Mucosa of rectum (tissue), 2 donors: Measurements from ENCODE around the gene ODAD4.

Experiments
- H3K27ac ChIP-seq, 2 donors: one replicate each; pipeline ENCODE4 v1.7.0; 2013; ENCODE audit warnings: inconsistent platforms in 2 of 2, low read depth in 2 of 2, low read length in 2 of 2
- H3K27me3 ChIP-seq, 2 donors: one replicate each; pipeline ENCODE4 v1.7.0; 2013; ENCODE audit warnings: low read length in 2 of 2; ENCODE audit not compliant: control insufficient read depth in 2 of 2, insufficient read depth in 2 of 2
- H3K36me3 ChIP-seq, 2 donors: one replicate each; pipeline ENCODE4 v1.7.0; 2013; ENCODE audit warnings: low read length in 2 of 2; ENCODE audit not compliant: control insufficient read depth in 2 of 2, insufficient read depth in 2 of 2
- H3K4me1 ChIP-seq, 2 donors: one replicate each; pipeline ENCODE4 v1.7.0; 2013; ENCODE audit warnings: low read length in 2 of 2, mild to moderate bottlenecking in 1 of 2; ENCODE audit not compliant: control insufficient read depth in 2 of 2, insufficient read depth in 2 of 2
- H3K4me3 ChIP-seq, 2 donors: one replicate each; pipeline ENCODE4 v1.7.0; 2013; ENCODE audit warnings: low read length in 2 of 2
- H3K9ac ChIP-seq, 2 donors: one replicate each; pipeline ENCODE4 v1.7.0; 2013; ENCODE audit warnings: low read length in 2 of 2, low read depth in 1 of 2, mild to moderate bottlenecking in 1 of 2
- H3K9me3 ChIP-seq, 2 donors: one replicate each; pipeline ENCODE4 v1.7.0; 2013; ENCODE audit warnings: low read length in 2 of 2; ENCODE audit not compliant: control insufficient read depth in 2 of 2
- donor health status: healthy.
- donor health status: Normal muscosa, but diverticular disease.

The ODAD4 gene

DNA sequence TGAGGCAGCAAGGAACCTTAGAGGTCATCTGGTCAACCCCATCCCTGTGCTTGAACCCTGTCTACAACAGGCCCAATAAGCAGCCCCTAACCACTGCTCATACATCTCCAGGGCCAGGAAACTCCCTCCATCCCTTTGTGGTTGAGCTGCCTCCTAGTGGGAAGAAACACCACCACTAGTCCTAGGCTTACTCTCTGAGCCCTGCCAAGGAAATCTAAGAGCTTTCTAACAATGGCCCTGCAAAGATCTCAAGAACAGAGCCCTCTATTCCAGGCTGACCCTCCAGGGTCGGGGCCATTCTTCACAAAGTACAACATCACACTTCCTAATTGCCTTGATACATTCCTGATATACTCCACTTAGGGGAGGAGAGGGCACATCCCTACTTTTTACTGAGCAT is 17.5 kb upstream of the ODAD4 start:
- H3K4me3 ChIP-seq, result no peak overlapping the region
- H3K9ac ChIP-seq, result no peak overlapping the region
- H3K27me3 ChIP-seq, result no peaks in the 10 kb centered on the region
- peaks cover 41 to 53% of the 10 kb centered on the region in 2 donors for H3K36me3 ChIP-seq
- no peak overlapping the region for H3K27ac ChIP-seq
- H3K9me3 ChIP-seq, result no peaks in the 10 kb centered on the region
- H3K4me1 ChIP-seq, result peaks cover 15 to 17% of the 10 kb centered on the region in 2 donors

DNA sequence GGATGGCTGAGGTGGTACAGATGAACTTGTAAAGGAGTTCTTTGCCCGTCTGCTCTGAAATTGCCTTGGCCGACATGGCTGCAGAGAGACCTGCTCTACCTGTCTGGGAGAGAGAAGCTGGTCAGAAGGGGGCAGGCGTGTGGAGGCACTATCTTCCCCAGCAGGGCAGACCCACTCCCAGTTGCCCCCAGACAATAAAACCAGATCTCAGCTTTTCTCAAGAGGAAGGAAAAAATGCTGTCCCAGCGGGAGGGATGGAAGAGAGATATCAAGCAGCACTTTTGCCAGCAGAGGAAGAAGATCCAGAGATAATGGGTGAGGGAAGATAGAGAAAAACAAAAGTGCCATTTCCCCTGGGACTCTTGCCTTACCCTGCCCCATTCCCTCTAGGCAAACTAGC is 16.6 kb upstream of the ODAD4 start:
- Histone ChIP-seq H3K36me3 (peaks cover 40 to 47% of the 10 kb centered on the region in 2 donors), H3K4me3 (no peak overlapping the region), H3K27me3 (no peaks in the 10 kb centered on the region), H3K4me1 (peaks cover 14 to 19% of the 10 kb centered on the region in 2 donors), H3K9me3 (no peaks in the 10 kb centered on the region), H3K27ac (no peak overlapping the region), H3K9ac (no peak overlapping the region)

DNA sequence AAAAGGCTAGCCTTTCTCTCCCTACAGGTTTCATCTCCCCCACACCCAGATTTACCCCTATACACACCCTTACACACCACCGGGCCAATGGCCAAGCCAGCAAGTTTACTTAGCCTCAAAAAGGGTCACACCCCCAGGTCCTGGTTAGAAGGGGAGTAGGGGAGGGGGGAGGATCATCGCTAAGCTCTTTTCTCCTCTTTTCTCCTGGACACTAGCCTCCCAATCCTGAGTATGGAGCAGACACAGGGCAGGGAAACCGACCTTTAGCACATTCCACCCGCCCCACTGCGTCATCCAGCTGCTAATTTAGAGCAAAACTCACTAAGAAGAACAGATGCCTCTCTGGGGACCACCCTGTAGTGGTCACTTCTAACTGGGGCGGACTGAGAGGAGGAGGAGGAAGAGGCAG is 16.1 kb upstream of the ODAD4 start:
- no peak overlapping the region for H3K9ac ChIP-seq

DNA sequence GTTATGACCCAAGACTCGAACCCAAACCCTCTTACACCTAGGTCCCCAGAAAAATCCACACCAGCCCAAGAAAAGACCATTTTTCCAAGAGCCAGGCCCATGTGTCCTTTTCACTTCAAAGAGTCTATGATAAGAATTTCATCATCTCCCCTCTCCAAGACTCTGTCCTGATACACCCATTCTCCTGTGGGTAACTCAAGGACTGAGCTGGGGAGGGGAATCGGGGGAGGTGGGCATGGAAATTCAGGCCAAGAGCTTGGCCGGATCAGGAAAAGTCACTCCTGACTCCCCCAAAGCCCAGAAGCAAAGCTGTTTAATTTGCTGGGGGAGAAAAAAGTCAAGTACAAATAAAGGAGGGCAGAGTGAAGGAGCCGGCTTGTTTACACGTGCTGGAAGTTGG is 15.4 kb upstream of the ODAD4 start:
- H3K4me1 ChIP-seq, result peaks cover 18 to 27% of the 10 kb centered on the region in 2 donors
- no peak overlapping the region for H3K27ac ChIP-seq
- H3K9me3 ChIP-seq, result no peaks in the 10 kb centered on the region
- no peak overlapping the region for H3K4me3 ChIP-seq
- peaks cover 28 to 35% of the 10 kb centered on the region in 2 donors for H3K36me3 ChIP-seq
- H3K9ac ChIP-seq, result no peak overlapping the region
- H3K27me3 ChIP-seq, result no peaks in the 10 kb centered on the region

More for the DNA sequence above, 16.1 kb upstream of the ODAD4 start:
- Histone ChIP-seq H3K4me3 (no peak overlapping the region), H3K27ac (no peak overlapping the region), H3K27me3 (no peaks in the 10 kb centered on the region), H3K4me1 (peaks cover 16 to 20% of the 10 kb centered on the region in 2 donors), H3K36me3 (peaks cover 34 to 42% of the 10 kb centered on the region in 2 donors), H3K9me3 (no peaks in the 10 kb centered on the region)

- no peak overlapping the region for H3K9ac ChIP-seq
- H3K9me3 ChIP-seq, result no peaks in the 10 kb centered on the region
- no peak overlapping the region for H3K27ac ChIP-seq
- no peak overlapping the region for H3K4me3 ChIP-seq
- no peaks in the 10 kb centered on the region for H3K27me3 ChIP-seq
- peaks cover 18 to 28% of the 10 kb centered on the region in 2 donors for H3K4me1 ChIP-seq
- peaks cover 23 to 30% of the 10 kb centered on the region in 2 donors for H3K36me3 ChIP-seq
Observed at GRCh38 chr17:41915566-41915965, 14.9 kb upstream of the ODAD4 start.

GRCh38 chr17:41917192-41917591 is 13.2 kb upstream of the ODAD4 start:
- Histone ChIP-seq H3K4me1 (peaks cover 18 to 28% of the 10 kb centered on the region in 2 donors), H3K9ac (no peak overlapping the region), H3K27me3 (no peaks in the 10 kb centered on the region), H3K36me3 (peaks cover 10 to 15% of the 10 kb centered on the region in 2 donors), H3K27ac (no peak overlapping the region), H3K4me3 (peak overlapping the region in 1 of 2 donors; percentile 91), H3K9me3 (no peaks in the 10 kb centered on the region)

DNA sequence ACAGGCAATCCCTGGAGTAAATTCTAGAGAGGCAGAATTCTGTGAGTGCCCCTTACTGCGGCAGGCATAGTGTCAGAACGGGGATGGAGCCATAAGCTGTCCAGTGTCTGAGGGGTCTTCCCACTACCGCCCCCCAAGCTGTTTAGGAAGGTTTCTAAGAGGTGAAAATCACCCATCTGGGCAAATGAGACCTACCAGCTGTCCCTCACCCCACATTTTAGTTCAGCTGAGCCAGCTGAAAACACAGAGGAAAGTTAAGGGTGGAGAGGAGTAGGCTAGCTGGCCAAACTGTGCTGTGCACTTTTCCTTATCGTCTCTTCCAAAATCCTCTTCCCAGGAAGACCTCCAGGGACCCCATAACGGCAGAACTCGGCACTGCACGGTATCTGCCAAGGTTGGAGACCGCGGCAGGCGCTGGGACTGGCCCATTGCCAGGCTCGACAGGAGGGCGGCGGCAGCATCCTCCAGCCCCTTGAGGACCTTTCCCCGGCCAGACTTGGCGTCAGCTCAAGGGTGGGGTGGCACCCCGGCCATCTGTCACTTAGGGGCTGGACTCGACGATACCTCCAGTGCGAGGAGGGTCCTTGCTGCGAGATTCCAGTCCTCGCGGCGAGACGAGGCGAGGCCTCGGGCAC is 12.6 kb upstream of the ODAD4 start:
- Histone ChIP-seq H3K36me3 (peaks cover 4 to 9% of the 10 kb centered on the region in 2 donors), H3K4me1 (peaks cover 18 to 28% of the 10 kb centered on the region in 2 donors), H3K27ac (peak overlapping the region; percentile 77 to 88), H3K9me3 (no peaks in the 10 kb centered on the region), H3K4me3 (peak overlapping the region; percentile 91 to 99), H3K9ac (peak overlapping the region; percentile 85), H3K27me3 (no peaks in the 10 kb centered on the region)

GRCh38 chr17:41918314-41919164 is 11.9 kb upstream of the ODAD4 start, which contains the start of gene ACLY:
TSS of gene ACLY (minus strand) at chr17:41918951. CDS start at chr17:41913873, 5,078 bp downstream.
- Histone ChIP-seq H3K4me3 (peak within 1 kb of the TSS; percentile 91 to 99), H3K4me1 (peaks cover 18 to 28% of the 10 kb centered on the region in 2 donors), H3K27me3 (no peaks in the 10 kb centered on the region), H3K36me3 (peaks cover 0 to 1% of the 10 kb centered on the region in 2 donors), H3K27ac (peak within 1 kb of the TSS; percentile 77 to 88), H3K9ac (peak within 1 kb of the TSS; percentile 85), H3K9me3 (no peaks in the 10 kb centered on the region)

GRCh38 chr17:41919165-41919817 is 11.1 kb upstream of the ODAD4 start:
- Histone ChIP-seq H3K9me3 (no peaks in the 10 kb centered on the region), H3K27me3 (no peaks in the 10 kb centered on the region), H3K9ac (peak overlapping the region; percentile 0 to 64), H3K36me3 (no peaks in the 10 kb centered on the region), H3K4me3 (peak overlapping the region; percentile 91 to 99), H3K27ac (peak overlapping the region; percentile 58 to 60), H3K4me1 (peaks cover 16 to 25% of the 10 kb centered on the region in 2 donors)
